HCT116 (cell line): ENCODE data around the gene CRYBG2. TPM values are rescaled to one million over a fixed set of nuclear protein-coding genes. Genes with fewer than 3 reads are reported as not detected.

ENCODE experiments used
- ATAC-seq: fragments of 200-7000 bp; cut with Tn5 transposase; 2 replicates; pipeline ENCODE4 v1.9.1; 2020; ENCODE audit warnings: mild to moderate bottlenecking, moderate library complexity
- BruUV-seq: library from RNA; stranded (reverse); fragments of 400-500 nt; replicated peaks from 2 replicates; lab custom pipeline; 2021; lab: Mats Ljungman, UMichigan
- CTCF ChIA-PET: fragments of 300-600 bp; sonication (Branson Sonifier 250); formaldehyde crosslinking; loops from one replicate; lab custom pipeline; 2021; ENCODE audit warnings: antibody characterized with exemption; lab: Charles Lee
- POLR2A ChIA-PET: fragments of 300-600, 350-600 bp; sonication (Branson Sonifier 250); formaldehyde crosslinking; loops from one replicate; lab custom pipeline; 2021; ENCODE audit warnings: antibody characterized with exemption; lab: Charles Lee
- RAD21 ChIA-PET, 2 experiments: fragments of 300-600 bp; sonication (Branson Sonifier 250); formaldehyde crosslinking; loops; one replicate each; lab custom pipeline; 2023; ENCODE audit warnings: low total read pairs in 2 of 2; ENCODE audit not compliant: uncharacterized antibody in 2 of 2, unreplicated experiment in 2 of 2, low non-redundant PET in 1 of 2; lab: Charles Lee
- DNase-seq: peaks from one replicate; pipeline ENCODE4 v3.0.0-alpha.2; 2010; ENCODE audit warnings: low read depth, low spot score
- H2AFZ ChIP-seq: fragments of 200-600 bp; shearing (Covaris generic), sonication (generic); 2 replicates; pipeline ENCODE4 v1.6.1; 2017; ENCODE audit warnings: low read depth, mixed run types, mixed read lengths, antibody characterized with exemption, low read length; ENCODE audit not compliant: poor library complexity, severe bottlenecking
- H3K27ac ChIP-seq: 2 replicates; pipeline ENCODE4 v1.5.1; 2012; ENCODE audit warnings: low read depth, low read length
- H3K27me3 ChIP-seq: fragments of 200-600 bp; sonication (generic); 2 replicates; pipeline ENCODE4 v1.6.1; 2016; ENCODE audit warnings: mixed run types, low read length, mixed read lengths; ENCODE audit not compliant: insufficient read depth
- H3K36me3 ChIP-seq, 2 experiments: fragments of 200-500 bp in 1 of 2; fragments of 200-600 bp in 1 of 2; sonication (Bioruptor generic) in 1 of 2; sonication (generic) in 1 of 2; 2 replicates each; pipeline versions ENCODE4 v1.5.1 to v1.6.1; 2014 to 2016; ENCODE audit warnings: low read length in 2 of 2, inconsistent platforms in 1 of 2, mixed read lengths in 1 of 2, mixed run types in 1 of 2; ENCODE audit not compliant: insufficient read depth in 2 of 2, control insufficient read depth in 1 of 2
- H3K4me1 ChIP-seq, 2 experiments: fragments of 200-600 bp in 1 of 2; sonication (generic) in 1 of 2; 2 replicates each; pipeline versions ENCODE4 v1.5.1 to v1.6.1; 2012 to 2017; ENCODE audit warnings: low read length in 2 of 2, inconsistent platforms in 1 of 2, mild to moderate bottlenecking in 1 of 2, mixed read lengths in 1 of 2, mixed run types in 1 of 2, moderate library complexity in 1 of 2; ENCODE audit not compliant: insufficient read depth in 2 of 2, control insufficient read depth in 1 of 2
- H3K4me2 ChIP-seq: fragments of 200-600 bp; sonication (generic); 2 replicates; pipeline ENCODE4 v1.6.1; 2017; ENCODE audit warnings: mixed run types, low read length, mixed read lengths
- H3K4me3 ChIP-seq, 2 experiments: fragments of 200-600 bp in 1 of 2; sonication (generic) in 1 of 2; replicated peaks in 1 of 2; 2 replicates each; pipeline ENCODE4 v1.5.1; 2011 to 2016; ENCODE audit warnings: low read length in 2 of 2, control low read depth in 1 of 2, low read depth in 1 of 2, mild to moderate bottlenecking in 1 of 2, mixed read lengths in 1 of 2, mixed run types in 1 of 2
- H3K79me2 ChIP-seq: fragments of 200-600 bp; sonication (generic); 2 replicates; pipeline ENCODE4 v1.6.1; 2017; ENCODE audit warnings: mild to moderate bottlenecking, mixed run types, low read length, moderate library complexity, mixed read lengths; ENCODE audit not compliant: insufficient read depth
- H3K9ac ChIP-seq: fragments of 200-600 bp; sonication (generic); 2 replicates; pipeline ENCODE4 v1.6.1; 2016; ENCODE audit warnings: low read length, mixed read lengths
- H3K9me2 ChIP-seq: fragments of 200-600 bp; sonication (generic), shearing (Covaris generic); 2 replicates; pipeline ENCODE4 v1.6.1; 2017; ENCODE audit warnings: mixed run types, mild to moderate bottlenecking, moderate library complexity; ENCODE audit not compliant: insufficient read depth
- H3K9me3 ChIP-seq, 2 experiments: fragments of 200-500 bp in 1 of 2; fragments of 200-600 bp in 1 of 2; sonication (Bioruptor generic) in 1 of 2; sonication (generic) in 1 of 2; 2 replicates each; pipeline ENCODE4 v1.6.1; 2014 to 2017; ENCODE audit warnings: low read length in 2 of 2, mixed read lengths in 2 of 2, inconsistent platforms in 1 of 2, low read depth in 1 of 2, mild to moderate bottlenecking in 1 of 2, mixed run types in 1 of 2, moderate library complexity in 1 of 2; ENCODE audit not compliant: control insufficient read depth in 1 of 2, insufficient read depth in 1 of 2
- H4K20me1 ChIP-seq: fragments of 200-600 bp; sonication (generic), shearing (Covaris generic); 2 replicates; pipeline ENCODE4 v1.6.1; 2017; ENCODE audit warnings: mixed run types, mild to moderate bottlenecking, moderate library complexity; ENCODE audit not compliant: insufficient read depth
- CEBPB ChIP-seq: IDR thresholded peaks from 2 replicates; pipeline ENCODE4 v1.6.1; 2012; ENCODE audit warnings: low read depth
- EGR1 ChIP-seq: IDR thresholded peaks from 2 replicates; pipeline ENCODE4 v1.6.1; 2012; ENCODE audit warnings: low read depth
- ELF1 ChIP-seq: IDR thresholded peaks from 2 replicates; pipeline ENCODE4 v1.6.1; 2012; ENCODE audit warnings: low read depth, borderline replicate concordance
- FOSL1 ChIP-seq: IDR thresholded peaks from 2 replicates; pipeline ENCODE4 v1.6.1; 2012; ENCODE audit warnings: low read depth
- JUND ChIP-seq: IDR thresholded peaks from 2 replicates; pipeline ENCODE4 v1.6.1; 2012
- POLR2AphosphoS5 ChIP-seq: IDR thresholded peaks from 2 replicates; pipeline ENCODE4 v1.6.1; 2011; ENCODE audit warnings: mild to moderate bottlenecking, low read depth, low read length, moderate library complexity
- RAD21 ChIP-seq: IDR thresholded peaks from 2 replicates; pipeline ENCODE4 v1.6.1; 2012; ENCODE audit warnings: low read depth, mild to moderate bottlenecking
- SP1 ChIP-seq: IDR thresholded peaks from 2 replicates; pipeline ENCODE4 v1.6.1; 2012; ENCODE audit warnings: low read depth
- YY1 ChIP-seq: IDR thresholded peaks from 2 replicates; pipeline ENCODE4 v1.6.1; 2011; ENCODE audit warnings: low read length, low read depth, moderate library complexity, mild to moderate bottlenecking; ENCODE audit not compliant: insufficient replicate concordance; ENCODE audit errors: extremely low read depth
- ZNF274 ChIP-seq: fragments of 200-500 bp; sonication (Bioruptor generic); IDR thresholded peaks from 2 replicates; pipeline ENCODE4 v1.6.1; 2014; ENCODE audit warnings: mild to moderate bottlenecking, low read depth, low read length, inconsistent platforms
- intact Hi-C: fragments of 100-400 bp; cut with micrococcal nuclease; formaldehyde crosslinking; loops from 2 replicates; pipeline ENCODE4 v1.10.0; 2022
- total RNA-seq: library from RNA; stranded (reverse); gene quantifications from one replicate; pipeline ENCODE4 v1.2.1, GENCODE V29; 2021; ENCODE audit not compliant: unreplicated experiment
- TF ChIP-seq, protein P1 (sequence below), 3 experiments: fragments of 200-600 bp in 1 of 3; sonication (generic) in 1 of 3; IDR thresholded peaks in 2 of 3; conservative IDR thresholded peaks in 1 of 3; 2 replicates each; pipeline ENCODE4 v1.5.1; 2012 to 2017; ENCODE audit warnings: low read depth in 2 of 3, low read length in 2 of 3, antibody characterized with exemption in 1 of 3, borderline replicate concordance in 1 of 3, control low read depth in 1 of 3, mild to moderate bottlenecking in 1 of 3, mixed read lengths in 1 of 3, mixed run types in 1 of 3, moderate library complexity in 1 of 3; ENCODE audit not compliant: insufficient read depth in 1 of 3
- TF ChIP-seq, protein P2 (sequence below): IDR thresholded peaks from 2 replicates; pipeline ENCODE4 v1.6.1; 2012; ENCODE audit warnings: low read depth

The CRYBG2 gene
- total RNA-seq, 1 experiment from 2014 or later, result 10.5 TPM

DNA sequence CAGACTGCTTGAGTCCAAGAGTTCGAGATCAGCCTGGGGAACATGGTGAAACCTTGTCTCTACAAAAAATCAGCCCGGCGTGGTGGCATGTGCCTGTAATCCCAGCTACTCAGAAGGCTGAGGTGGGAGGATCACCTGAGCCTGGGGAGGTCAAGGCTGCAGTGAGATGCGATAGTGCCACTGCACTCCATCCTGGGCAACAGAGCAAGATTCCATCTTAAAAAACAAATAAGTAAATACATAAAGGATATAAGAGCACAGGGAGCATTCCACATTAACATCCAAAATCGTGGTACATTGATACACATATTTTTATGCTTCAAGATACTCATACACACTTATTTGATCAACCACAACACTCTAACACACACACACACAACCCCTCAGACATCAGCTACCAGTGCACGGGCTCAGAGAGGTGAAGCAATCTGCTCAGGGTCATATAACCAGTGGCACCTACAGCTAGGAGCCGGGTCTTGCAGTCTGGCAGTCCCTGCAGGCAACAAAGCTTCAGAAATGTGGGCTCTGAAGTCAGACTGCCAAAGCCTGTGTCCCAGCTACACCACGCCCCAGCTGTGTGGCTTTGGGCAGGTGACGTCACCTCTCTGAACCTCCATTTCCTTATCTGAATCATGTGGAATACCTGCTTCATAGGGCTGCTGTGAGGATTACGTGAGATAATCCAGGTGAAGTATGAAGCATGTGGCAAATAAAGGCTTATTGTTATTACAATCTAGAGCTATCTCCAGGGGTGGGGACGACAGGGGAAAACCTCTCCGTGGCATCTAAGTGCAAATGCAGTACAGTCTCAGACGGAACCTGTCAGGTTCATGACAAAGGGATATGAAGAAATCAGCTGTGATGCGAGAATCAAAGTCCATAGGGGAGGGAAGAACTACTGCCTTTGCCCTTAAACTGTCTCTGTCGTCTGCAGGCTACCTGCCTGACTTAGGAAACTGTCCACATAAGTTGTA is 4.8 kb upstream of the CRYBG2 start:
- Histone ChIP-seq H3K4me3 (peak overlapping the region in 1 of 2 experiments; percentile 16; a peak in 2 of 4 replicates), H3K9me2 (no peaks in the 10 kb centered on the region), H3K27ac (no peak overlapping the region), H3K4me2 (peak overlapping the region; percentile 66), H2AFZ (peak overlapping the region; percentile 62), H3K36me3 (no peaks in the 10 kb centered on the region), H3K27me3 (no peaks in the 10 kb centered on the region), H3K9me3 (no peaks in the 10 kb centered on the region), H3K4me1 (peaks cover 29 to 57% of the 10 kb centered on the region in 2 experiments), H4K20me1 (no peaks in the 10 kb centered on the region), H3K9ac (peak overlapping the region; percentile 32; the same call in 1 of the 2 replicates), H3K79me2 (no peaks in the 10 kb centered on the region)
- ChIA-PET POLR2A (interaction anchor here (0.7 kb wide), 1 partner anchor 113 kb away, joined by 3 read pairs; the partner anchor contains the start of gene HMGN2), CTCF (interaction anchor here (1.1 to 2.5 kb wide), 2 partner anchors 73 to 83 kb away, joined by 3 to 11 read pairs; no protein-coding TSS in a partner anchor), RAD21 (no interaction called here)
- intact Hi-C loops, result no loop called here
- ATAC-seq (peak; percentile 41), DNase-seq (peak; percentile 51)
- TF ChIP-seq FOSL1 (no peak), POLR2AphosphoS5 (peak; percentile 46; the same call in 1 of the 2 replicates)
- BruUV-seq, result no TSS peak

DNA sequence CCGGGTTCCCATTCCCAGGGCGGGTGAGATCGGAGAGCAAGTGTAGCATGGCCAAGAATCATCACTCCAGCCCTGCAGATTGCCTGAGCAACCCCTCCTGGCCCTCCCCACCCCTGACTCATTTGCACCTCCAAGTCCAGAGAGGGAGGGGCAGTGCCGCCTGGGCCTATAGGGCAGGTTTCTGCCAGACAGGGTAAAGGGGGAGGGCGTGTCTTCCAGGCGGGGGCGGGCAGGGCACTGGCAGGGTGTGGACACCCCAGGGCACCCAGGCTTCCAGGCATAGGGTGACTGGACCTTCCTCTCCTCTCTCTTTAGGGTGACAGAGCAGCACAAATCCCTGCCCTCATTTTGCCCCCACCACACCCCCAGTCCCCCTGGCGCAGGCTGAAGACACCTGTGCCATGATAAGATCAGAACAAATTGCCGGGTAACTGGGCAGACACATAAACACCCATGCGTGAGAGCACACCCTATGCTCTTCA is 3.2 kb upstream of the CRYBG2 start:
- POLR2A ChIA-PET, result no interaction called here
- no peaks in the 10 kb centered on the region for H3K9me2 ChIP-seq
- peaks cover 44 to 69% of the 10 kb centered on the region in 2 experiments for H3K4me1 ChIP-seq
- no peaks in the 10 kb centered on the region for H3K27me3 ChIP-seq
- CTCF ChIA-PET, result interaction anchor here (1.0 to 1.3 kb wide), 2 partner anchors 21 to 212 kb away, joined by 3 to 4 read pairs; no protein-coding TSS in a partner anchor
- H3K9me3 ChIP-seq, result no peaks in the 10 kb centered on the region
- H3K9ac ChIP-seq, result no peak overlapping the region
- H3K36me3 ChIP-seq, result no peaks in the 10 kb centered on the region
- RAD21 ChIA-PET, result no interaction called here
- no peaks in the 10 kb centered on the region for H3K79me2 ChIP-seq
- H3K4me3 ChIP-seq, result no peak overlapping the region
- no peak overlapping the region for H3K27ac ChIP-seq
- no peak overlapping the region for H2AFZ ChIP-seq
- DNase-seq, result no peak
- BruUV-seq, result no TSS peak
- ATAC-seq, result peak; percentile 15; the same call in 1 of the 2 replicates
- intact Hi-C loops, result no loop called here
- no peaks in the 10 kb centered on the region for H4K20me1 ChIP-seq
- peak overlapping the region; percentile 50 for H3K4me2 ChIP-seq
- TF ChIP-seq POLR2AphosphoS5, result no peak
- TF ChIP-seq, protein P1, sequence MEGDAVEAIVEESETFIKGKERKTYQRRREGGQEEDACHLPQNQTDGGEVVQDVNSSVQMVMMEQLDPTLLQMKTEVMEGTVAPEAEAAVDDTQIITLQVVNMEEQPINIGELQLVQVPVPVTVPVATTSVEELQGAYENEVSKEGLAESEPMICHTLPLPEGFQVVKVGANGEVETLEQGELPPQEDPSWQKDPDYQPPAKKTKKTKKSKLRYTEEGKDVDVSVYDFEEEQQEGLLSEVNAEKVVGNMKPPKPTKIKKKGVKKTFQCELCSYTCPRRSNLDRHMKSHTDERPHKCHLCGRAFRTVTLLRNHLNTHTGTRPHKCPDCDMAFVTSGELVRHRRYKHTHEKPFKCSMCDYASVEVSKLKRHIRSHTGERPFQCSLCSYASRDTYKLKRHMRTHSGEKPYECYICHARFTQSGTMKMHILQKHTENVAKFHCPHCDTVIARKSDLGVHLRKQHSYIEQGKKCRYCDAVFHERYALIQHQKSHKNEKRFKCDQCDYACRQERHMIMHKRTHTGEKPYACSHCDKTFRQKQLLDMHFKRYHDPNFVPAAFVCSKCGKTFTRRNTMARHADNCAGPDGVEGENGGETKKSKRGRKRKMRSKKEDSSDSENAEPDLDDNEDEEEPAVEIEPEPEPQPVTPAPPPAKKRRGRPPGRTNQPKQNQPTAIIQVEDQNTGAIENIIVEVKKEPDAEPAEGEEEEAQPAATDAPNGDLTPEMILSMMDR (IDR thresholded peaks at IDR 0.05 in 2 of 3, conservative IDR thresholded peaks at IDR 0.05 in 1 of 3; ENCODE audit: borderline replicate concordance in 1 of 3, insufficient read depth in 1 of 3, low read depth in 2 of 3, low read length in 2 of 3), result no peak
- no peak for TF ChIP-seq SP1
- no peak for TF ChIP-seq CEBPB
- TF ChIP-seq RAD21, result no peak
- TF ChIP-seq, protein P2, sequence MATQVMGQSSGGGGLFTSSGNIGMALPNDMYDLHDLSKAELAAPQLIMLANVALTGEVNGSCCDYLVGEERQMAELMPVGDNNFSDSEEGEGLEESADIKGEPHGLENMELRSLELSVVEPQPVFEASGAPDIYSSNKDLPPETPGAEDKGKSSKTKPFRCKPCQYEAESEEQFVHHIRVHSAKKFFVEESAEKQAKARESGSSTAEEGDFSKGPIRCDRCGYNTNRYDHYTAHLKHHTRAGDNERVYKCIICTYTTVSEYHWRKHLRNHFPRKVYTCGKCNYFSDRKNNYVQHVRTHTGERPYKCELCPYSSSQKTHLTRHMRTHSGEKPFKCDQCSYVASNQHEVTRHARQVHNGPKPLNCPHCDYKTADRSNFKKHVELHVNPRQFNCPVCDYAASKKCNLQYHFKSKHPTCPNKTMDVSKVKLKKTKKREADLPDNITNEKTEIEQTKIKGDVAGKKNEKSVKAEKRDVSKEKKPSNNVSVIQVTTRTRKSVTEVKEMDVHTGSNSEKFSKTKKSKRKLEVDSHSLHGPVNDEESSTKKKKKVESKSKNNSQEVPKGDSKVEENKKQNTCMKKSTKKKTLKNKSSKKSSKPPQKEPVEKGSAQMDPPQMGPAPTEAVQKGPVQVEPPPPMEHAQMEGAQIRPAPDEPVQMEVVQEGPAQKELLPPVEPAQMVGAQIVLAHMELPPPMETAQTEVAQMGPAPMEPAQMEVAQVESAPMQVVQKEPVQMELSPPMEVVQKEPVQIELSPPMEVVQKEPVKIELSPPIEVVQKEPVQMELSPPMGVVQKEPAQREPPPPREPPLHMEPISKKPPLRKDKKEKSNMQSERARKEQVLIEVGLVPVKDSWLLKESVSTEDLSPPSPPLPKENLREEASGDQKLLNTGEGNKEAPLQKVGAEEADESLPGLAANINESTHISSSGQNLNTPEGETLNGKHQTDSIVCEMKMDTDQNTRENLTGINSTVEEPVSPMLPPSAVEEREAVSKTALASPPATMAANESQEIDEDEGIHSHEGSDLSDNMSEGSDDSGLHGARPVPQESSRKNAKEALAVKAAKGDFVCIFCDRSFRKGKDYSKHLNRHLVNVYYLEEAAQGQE, result no peak
- TF ChIP-seq YY1, result no peak
- no peak for TF ChIP-seq EGR1
- TF ChIP-seq FOSL1, result no peak
- TF ChIP-seq JUND, result no peak
- no peak for TF ChIP-seq ZNF274
- TF ChIP-seq ELF1, result no peak
